Hepatocyte (in vitro differentiated cells): Measurements from ENCODE around the gene ABCB1. TPM values are rescaled to one million over a fixed set of nuclear protein-coding genes. Genes with fewer than 3 reads are reported as not detected.

ENCODE experiments used
- DNase-seq: peaks from one replicate; pipeline ENCODE4 v3.0.0-alpha.2; 2016; ENCODE audit warnings: low spot score
- H2AFZ ChIP-seq: fragments of 200-600 bp; sonication (generic); 2 replicates; pipeline ENCODE4 v1.6.0; 2016; ENCODE audit warnings: antibody characterized with exemption, mild to moderate bottlenecking
- H3K27ac ChIP-seq: fragments of 200-600 bp; sonication (generic); 2 replicates; pipeline ENCODE4 v1.5.1; 2016; ENCODE audit warnings: mild to moderate bottlenecking
- H3K27me3 ChIP-seq: fragments of 200-600 bp; sonication (generic); 2 replicates; pipeline ENCODE4 v1.6.1; 2016
- H3K36me3 ChIP-seq: fragments of 200-600 bp; sonication (generic); replicated peaks from 2 replicates; pipeline ENCODE4 v1.5.1; 2016; ENCODE audit warnings: low read depth; ENCODE audit not compliant: insufficient read depth
- H3K4me1 ChIP-seq: fragments of 200-600 bp; sonication (generic); 2 replicates; pipeline ENCODE4 v1.5.1; 2016; ENCODE audit warnings: mild to moderate bottlenecking, moderate library complexity; ENCODE audit not compliant: insufficient read depth
- H3K4me2 ChIP-seq: fragments of 200-600 bp; sonication (generic); 2 replicates; pipeline ENCODE4 v1.6.0; 2016
- H3K4me3 ChIP-seq: fragments of 200-600 bp; sonication (generic); 2 replicates; pipeline ENCODE4 v1.5.1; 2016; ENCODE audit warnings: mild to moderate bottlenecking
- H3K79me2 ChIP-seq: fragments of 200-600 bp; sonication (generic); 2 replicates; pipeline ENCODE4 v1.6.0; 2017; ENCODE audit warnings: mild to moderate bottlenecking
- H3K9me2 ChIP-seq: fragments of 200-600 bp; sonication (generic); replicated peaks from 2 replicates; pipeline ENCODE4 v1.6.0; 2017; ENCODE audit warnings: mild to moderate bottlenecking; ENCODE audit not compliant: insufficient read depth
- H3K9me3 ChIP-seq: fragments of 200-600 bp; sonication (generic); 2 replicates; pipeline ENCODE4 v1.5.1; 2016; ENCODE audit warnings: low read depth, mild to moderate bottlenecking
- H4K20me1 ChIP-seq: fragments of 200-600 bp; sonication (generic); 2 replicates; pipeline ENCODE4 v1.6.0; 2016; ENCODE audit warnings: mild to moderate bottlenecking; ENCODE audit not compliant: insufficient read depth, poor library complexity, severe bottlenecking
- EZH2 ChIP-seq: fragments of 200-600 bp; sonication (generic); IDR thresholded peaks from 2 replicates; pipeline ENCODE4 v1.6.1; 2016; ENCODE audit warnings: antibody characterized with exemption, mild to moderate bottlenecking, borderline replicate concordance
- EZH2phosphoT487 ChIP-seq: fragments of 200-600 bp; sonication (generic); IDR thresholded peaks from one replicate; pipeline ENCODE4 v1.6.1; 2018; ENCODE audit warnings: antibody characterized with exemption, mild to moderate bottlenecking, low read depth, moderate library complexity; ENCODE audit not compliant: unreplicated experiment, severe bottlenecking
- WGBS: methylation state at CpG from one replicate; pipeline ENCODE4 v1.1.6; 2016; ENCODE audit warnings: low lambda C conversion rate; ENCODE audit errors: missing lambda C conversion rate; 5-methylcytosine and 5-hydroxymethylcytosine counted together
- polyA plus RNA-seq: library from polyadenylated mRNA; unstranded; fragments of >200 nt; fragmentation: Nextera tagmentation; extraction: Ambion mirVana; gene quantifications from 2 replicates; pipeline ENCODE4 v1.2.1, GENCODE V29; 2016
- total RNA-seq: library from RNA; depleted of rRNA; stranded (reverse); fragments of >200 nt; gene quantifications from 2 replicates; pipeline ENCODE4 v1.2.3, GENCODE V29; 2014
- TF ChIP-seq, protein P1 (sequence below): fragments of 200-600 bp; sonication (generic); IDR thresholded peaks from 2 replicates; pipeline ENCODE4 v1.5.1; 2016; ENCODE audit warnings: antibody characterized with exemption, mild to moderate bottlenecking; ENCODE audit not compliant: poor library complexity

ABCB1 gene
- total and polyA plus RNA-seq, 2 experiments from 2014 or later, result 7.9 to 20.0 TPM

GRCh38 chr7:87552351-87552900 is 48.3 kb downstream of the ABCB1 start:
- no peak for DNase-seq
- Histone ChIP-seq H3K27me3 (no peaks in the 10 kb centered on the region), H3K4me2 (no peak overlapping the region), H3K9me2 (no peaks in the 10 kb centered on the region), H3K27ac (no peak overlapping the region), H3K79me2 (no peaks in the 10 kb centered on the region), H4K20me1 (no peaks in the 10 kb centered on the region), H3K9me3 (no peaks in the 10 kb centered on the region), H2AFZ (no peak overlapping the region), H3K4me1 (no peaks in the 10 kb centered on the region), H3K36me3 (no peaks in the 10 kb centered on the region), H3K4me3 (no peak overlapping the region)
- WGBS, result 95% methylated on average over 3 of the region's 3 CpGs
- TF ChIP-seq, protein P1, sequence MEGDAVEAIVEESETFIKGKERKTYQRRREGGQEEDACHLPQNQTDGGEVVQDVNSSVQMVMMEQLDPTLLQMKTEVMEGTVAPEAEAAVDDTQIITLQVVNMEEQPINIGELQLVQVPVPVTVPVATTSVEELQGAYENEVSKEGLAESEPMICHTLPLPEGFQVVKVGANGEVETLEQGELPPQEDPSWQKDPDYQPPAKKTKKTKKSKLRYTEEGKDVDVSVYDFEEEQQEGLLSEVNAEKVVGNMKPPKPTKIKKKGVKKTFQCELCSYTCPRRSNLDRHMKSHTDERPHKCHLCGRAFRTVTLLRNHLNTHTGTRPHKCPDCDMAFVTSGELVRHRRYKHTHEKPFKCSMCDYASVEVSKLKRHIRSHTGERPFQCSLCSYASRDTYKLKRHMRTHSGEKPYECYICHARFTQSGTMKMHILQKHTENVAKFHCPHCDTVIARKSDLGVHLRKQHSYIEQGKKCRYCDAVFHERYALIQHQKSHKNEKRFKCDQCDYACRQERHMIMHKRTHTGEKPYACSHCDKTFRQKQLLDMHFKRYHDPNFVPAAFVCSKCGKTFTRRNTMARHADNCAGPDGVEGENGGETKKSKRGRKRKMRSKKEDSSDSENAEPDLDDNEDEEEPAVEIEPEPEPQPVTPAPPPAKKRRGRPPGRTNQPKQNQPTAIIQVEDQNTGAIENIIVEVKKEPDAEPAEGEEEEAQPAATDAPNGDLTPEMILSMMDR, result no peak
- TF ChIP-seq EZH2 (no peak), EZH2phosphoT487 (no peak)

GRCh38 chr7:87548123-87548919 is 52.4 kb downstream of the ABCB1 start:
- Histone ChIP-seq H4K20me1 (no peaks in the 10 kb centered on the region), H3K9me2 (no peaks in the 10 kb centered on the region), H3K9me3 (no peaks in the 10 kb centered on the region), H3K4me2 (no peak overlapping the region), H3K27me3 (no peaks in the 10 kb centered on the region), H3K4me1 (no peaks in the 10 kb centered on the region), H3K79me2 (no peaks in the 10 kb centered on the region), H3K36me3 (no peaks in the 10 kb centered on the region), H3K27ac (no peak overlapping the region), H3K4me3 (no peak overlapping the region), H2AFZ (no peak overlapping the region)
- DNase-seq, result peak; percentile 41
- TF ChIP-seq EZH2 (no peak), EZH2phosphoT487 (no peak)
- TF ChIP-seq, protein P1, result no peak
- 63% methylated on average over 7 of the region's 7 CpGs for WGBS

DNA sequence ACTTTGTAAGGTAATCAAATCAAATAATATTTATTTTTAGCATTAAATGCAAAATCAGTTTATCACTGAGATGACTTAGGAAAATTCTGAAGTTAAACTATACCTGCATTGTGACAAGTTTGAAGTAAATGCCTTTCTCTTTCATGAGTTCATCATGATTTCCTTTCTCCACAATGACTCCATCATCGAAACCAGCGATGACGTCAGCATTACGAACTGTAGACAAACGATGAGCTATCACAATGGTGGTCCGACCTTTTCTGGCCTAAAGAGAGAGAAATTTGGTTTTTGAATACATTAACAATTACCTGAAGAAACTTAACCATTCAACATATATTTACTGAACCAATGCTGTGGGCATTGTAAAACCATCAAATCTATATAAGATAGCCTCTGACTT is 54.9 kb downstream of the ABCB1 start:
- Histone ChIP-seq H3K9me2 (no peaks in the 10 kb centered on the region), H3K4me1 (no peaks in the 10 kb centered on the region), H2AFZ (no peak overlapping the region), H3K27ac (no peak overlapping the region), H3K36me3 (no peaks in the 10 kb centered on the region), H3K9me3 (no peaks in the 10 kb centered on the region), H3K4me2 (no peak overlapping the region), H4K20me1 (no peaks in the 10 kb centered on the region), H3K4me3 (no peak overlapping the region), H3K27me3 (no peaks in the 10 kb centered on the region), H3K79me2 (no peaks in the 10 kb centered on the region)
- TF ChIP-seq, protein P1, result no peak
- TF ChIP-seq EZH2 (no peak), EZH2phosphoT487 (no peak)
- 93% methylated on average over 6 of the region's 6 CpGs for WGBS
- DNase-seq, result no peak
